Measurements from ENCODE around the gene DLX5.

DLX5 gene

GRCh38 chr7:96989859-96990317 lies 34.7 kb downstream of the DLX5 start:
- DNase-seq: no peak

GRCh38 chr7:96989241-96989858 lies 35.3 kb downstream of the DLX5 start:
- DNase-seq: no peak

- DNase-seq: no peak
Observed at GRCh38 chr7:96987719-96988118, 36.9 kb downstream of the DLX5 start.

- no peak for DNase-seq
Observed at GRCh38 chr7:96986901-96987300, 37.7 kb downstream of the DLX5 start.

- no peak for DNase-seq
Observed at GRCh38 chr7:96985992-96986391, 38.6 kb downstream of the DLX5 start.

GRCh38 chr7:96982586-96982985 lies 42.0 kb downstream of the DLX5 start:
- DNase-seq: no peak

- DNase-seq: no peak
Observed at GRCh38 chr7:96979551-96980276, 44.9 kb downstream of the DLX5 start.

GRCh38 chr7:96977445-96977844 lies 47.2 kb downstream of the DLX5 start:
- no peak for DNase-seq

- no peak for DNase-seq
Observed at GRCh38 chr7:96976106-96976505, 48.5 kb downstream of the DLX5 start.

GRCh38 chr7:96973986-96974385 lies 50.6 kb downstream of the DLX5 start:
- no peak for DNase-seq

- DNase-seq: no peak
Observed at GRCh38 chr7:96970739-96971138, 53.9 kb downstream of the DLX5 start.

Data from NCI-H1436 treated with DMSO at 0.1 percent for 48 hours (cell line).